Lower leg skin (tissue), 3 donors: ENCODE results near the gene OTULINL.

ENCODE experiments used
- CTCF ChIP-seq, 3 donors: fragments of 450-650 bp; IDR thresholded peaks; one replicate each; pipeline ENCODE4 v1.5.1; 2016; ENCODE audit warnings: antibody characterized with exemption in 3 of 3, mild to moderate bottlenecking in 3 of 3, moderate library complexity in 2 of 3
- POLR2A ChIP-seq, 2 donors: fragments of 450-650 bp; IDR thresholded peaks; one replicate each; pipeline ENCODE4 v1.6.1; 2016 to 2017; ENCODE audit warnings: antibody characterized with exemption in 2 of 2, mild to moderate bottlenecking in 1 of 2, moderate library complexity in 1 of 2

- no peak for TF ChIP-seq CTCF (IDR thresholded peaks at IDR 0.05)
- TF ChIP-seq POLR2A (IDR thresholded peaks at IDR 0.05): no peak
These were observed 35.7 kb upstream of the OTULINL start for GRCh38 chr5:14545862-14546261.
